ENCODE measurements around the gene GBE1. TPM values are rescaled to one million over a fixed set of nuclear protein-coding genes. Genes with fewer than 3 reads are reported as not detected.

GBE1 gene
- 21.5 to 28.0 TPM (median 23.5 TPM) in 5 replicates for total RNA-seq (2022; extraction: Qiagen RNA extraction)

GRCh38 chr3:81760924-81761903 lies at the start of gene GBE1:
GBE1 (minus strand) TSS chr3:81761645; CDS start chr3:81761517, 128 bp downstream.

